HCT116 (cell line): Measurements from ENCODE around the gene CISD2. TPM values are rescaled to one million over a fixed set of nuclear protein-coding genes. Genes with fewer than 3 reads are reported as not detected.
"Not testable (repeated sequence)": the region's sequence is repeated elsewhere in the genome, so short reads cannot be mapped to it uniquely, and the experiment has no call there.

Experiments
- ATAC-seq: fragments of 200-7000 bp; cut with Tn5 transposase; 2 replicates; pipeline ENCODE4 v1.9.1; 2020; ENCODE audit warnings: mild to moderate bottlenecking, moderate library complexity
- BruUV-seq: library from RNA; stranded (reverse); fragments of 400-500 nt; replicated peaks from 2 replicates; lab custom pipeline; 2021; lab: Mats Ljungman, UMichigan
- CTCF ChIA-PET: fragments of 300-600 bp; sonication (Branson Sonifier 250); formaldehyde crosslinking; loops from one replicate; lab custom pipeline; 2021; ENCODE audit warnings: antibody characterized with exemption; lab: Charles Lee
- POLR2A ChIA-PET: fragments of 300-600, 350-600 bp; sonication (Branson Sonifier 250); formaldehyde crosslinking; loops from one replicate; lab custom pipeline; 2021; ENCODE audit warnings: antibody characterized with exemption; lab: Charles Lee
- RAD21 ChIA-PET, 2 experiments: fragments of 300-600 bp; sonication (Branson Sonifier 250); formaldehyde crosslinking; loops; one replicate each; lab custom pipeline; 2023; ENCODE audit warnings: low total read pairs in 2 of 2; ENCODE audit not compliant: uncharacterized antibody in 2 of 2, unreplicated experiment in 2 of 2, low non-redundant PET in 1 of 2; lab: Charles Lee
- DNase-seq: peaks from one replicate; pipeline ENCODE4 v3.0.0-alpha.2; 2010; ENCODE audit warnings: low read depth, low spot score
- H2AFZ ChIP-seq: fragments of 200-600 bp; shearing (Covaris generic), sonication (generic); 2 replicates; pipeline ENCODE4 v1.6.1; 2017; ENCODE audit warnings: low read depth, mixed run types, mixed read lengths, antibody characterized with exemption, low read length; ENCODE audit not compliant: poor library complexity, severe bottlenecking
- H3K27ac ChIP-seq: 2 replicates; pipeline ENCODE4 v1.5.1; 2012; ENCODE audit warnings: low read depth, low read length
- H3K27me3 ChIP-seq: fragments of 200-600 bp; sonication (generic); 2 replicates; pipeline ENCODE4 v1.6.1; 2016; ENCODE audit warnings: mixed run types, low read length, mixed read lengths; ENCODE audit not compliant: insufficient read depth
- H3K36me3 ChIP-seq, 2 experiments: fragments of 200-500 bp in 1 of 2; fragments of 200-600 bp in 1 of 2; sonication (Bioruptor generic) in 1 of 2; sonication (generic) in 1 of 2; 2 replicates each; pipeline versions ENCODE4 v1.5.1 to v1.6.1; 2014 to 2016; ENCODE audit warnings: low read length in 2 of 2, inconsistent platforms in 1 of 2, mixed read lengths in 1 of 2, mixed run types in 1 of 2; ENCODE audit not compliant: insufficient read depth in 2 of 2, control insufficient read depth in 1 of 2
- H3K4me1 ChIP-seq, 2 experiments: fragments of 200-600 bp in 1 of 2; sonication (generic) in 1 of 2; 2 replicates each; pipeline versions ENCODE4 v1.5.1 to v1.6.1; 2012 to 2017; ENCODE audit warnings: low read length in 2 of 2, inconsistent platforms in 1 of 2, mild to moderate bottlenecking in 1 of 2, mixed read lengths in 1 of 2, mixed run types in 1 of 2, moderate library complexity in 1 of 2; ENCODE audit not compliant: insufficient read depth in 2 of 2, control insufficient read depth in 1 of 2
- H3K4me2 ChIP-seq: fragments of 200-600 bp; sonication (generic); 2 replicates; pipeline ENCODE4 v1.6.1; 2017; ENCODE audit warnings: mixed run types, low read length, mixed read lengths
- H3K4me3 ChIP-seq, 2 experiments: fragments of 200-600 bp in 1 of 2; sonication (generic) in 1 of 2; replicated peaks in 1 of 2; 2 replicates each; pipeline ENCODE4 v1.5.1; 2011 to 2016; ENCODE audit warnings: low read length in 2 of 2, control low read depth in 1 of 2, low read depth in 1 of 2, mild to moderate bottlenecking in 1 of 2, mixed read lengths in 1 of 2, mixed run types in 1 of 2
- H3K79me2 ChIP-seq: fragments of 200-600 bp; sonication (generic); 2 replicates; pipeline ENCODE4 v1.6.1; 2017; ENCODE audit warnings: mild to moderate bottlenecking, mixed run types, low read length, moderate library complexity, mixed read lengths; ENCODE audit not compliant: insufficient read depth
- H3K9ac ChIP-seq: fragments of 200-600 bp; sonication (generic); 2 replicates; pipeline ENCODE4 v1.6.1; 2016; ENCODE audit warnings: low read length, mixed read lengths
- H3K9me2 ChIP-seq: fragments of 200-600 bp; sonication (generic), shearing (Covaris generic); 2 replicates; pipeline ENCODE4 v1.6.1; 2017; ENCODE audit warnings: mixed run types, mild to moderate bottlenecking, moderate library complexity; ENCODE audit not compliant: insufficient read depth
- H3K9me3 ChIP-seq, 2 experiments: fragments of 200-500 bp in 1 of 2; fragments of 200-600 bp in 1 of 2; sonication (Bioruptor generic) in 1 of 2; sonication (generic) in 1 of 2; 2 replicates each; pipeline ENCODE4 v1.6.1; 2014 to 2017; ENCODE audit warnings: low read length in 2 of 2, mixed read lengths in 2 of 2, inconsistent platforms in 1 of 2, low read depth in 1 of 2, mild to moderate bottlenecking in 1 of 2, mixed run types in 1 of 2, moderate library complexity in 1 of 2; ENCODE audit not compliant: control insufficient read depth in 1 of 2, insufficient read depth in 1 of 2
- H4K20me1 ChIP-seq: fragments of 200-600 bp; sonication (generic), shearing (Covaris generic); 2 replicates; pipeline ENCODE4 v1.6.1; 2017; ENCODE audit warnings: mixed run types, mild to moderate bottlenecking, moderate library complexity; ENCODE audit not compliant: insufficient read depth
- CBX3 ChIP-seq: IDR thresholded peaks from 2 replicates; pipeline ENCODE4 v1.6.1; 2012; ENCODE audit warnings: low read depth
- TCF7L2 ChIP-seq: IDR thresholded peaks from 2 replicates; pipeline ENCODE4 v1.7.0; 2011; ENCODE audit warnings: borderline replicate concordance, inconsistent platforms; ENCODE audit not compliant: insufficient read depth, insufficient read length; ENCODE audit errors: extremely low read depth
- intact Hi-C: fragments of 100-400 bp; cut with micrococcal nuclease; formaldehyde crosslinking; loops from 2 replicates; pipeline ENCODE4 v1.10.0; 2022
- total RNA-seq: library from RNA; stranded (reverse); gene quantifications from one replicate; pipeline ENCODE4 v1.2.1, GENCODE V29; 2021; ENCODE audit not compliant: unreplicated experiment
- TF ChIP-seq, protein P1 (sequence below): IDR thresholded peaks from 2 replicates; pipeline ENCODE4 v1.6.1; 2012
- TF ChIP-seq, protein P2 (sequence below), 3 experiments: fragments of 200-600 bp in 1 of 3; sonication (generic) in 1 of 3; IDR thresholded peaks in 2 of 3; conservative IDR thresholded peaks in 1 of 3; 2 replicates each; pipeline ENCODE4 v1.5.1; 2012 to 2017; ENCODE audit warnings: low read depth in 2 of 3, low read length in 2 of 3, antibody characterized with exemption in 1 of 3, borderline replicate concordance in 1 of 3, control low read depth in 1 of 3, mild to moderate bottlenecking in 1 of 3, mixed read lengths in 1 of 3, mixed run types in 1 of 3, moderate library complexity in 1 of 3; ENCODE audit not compliant: insufficient read depth in 1 of 3

The CISD2 gene
- total RNA-seq, 1 experiment from 2014 or later: 38.9 TPM

DNA sequence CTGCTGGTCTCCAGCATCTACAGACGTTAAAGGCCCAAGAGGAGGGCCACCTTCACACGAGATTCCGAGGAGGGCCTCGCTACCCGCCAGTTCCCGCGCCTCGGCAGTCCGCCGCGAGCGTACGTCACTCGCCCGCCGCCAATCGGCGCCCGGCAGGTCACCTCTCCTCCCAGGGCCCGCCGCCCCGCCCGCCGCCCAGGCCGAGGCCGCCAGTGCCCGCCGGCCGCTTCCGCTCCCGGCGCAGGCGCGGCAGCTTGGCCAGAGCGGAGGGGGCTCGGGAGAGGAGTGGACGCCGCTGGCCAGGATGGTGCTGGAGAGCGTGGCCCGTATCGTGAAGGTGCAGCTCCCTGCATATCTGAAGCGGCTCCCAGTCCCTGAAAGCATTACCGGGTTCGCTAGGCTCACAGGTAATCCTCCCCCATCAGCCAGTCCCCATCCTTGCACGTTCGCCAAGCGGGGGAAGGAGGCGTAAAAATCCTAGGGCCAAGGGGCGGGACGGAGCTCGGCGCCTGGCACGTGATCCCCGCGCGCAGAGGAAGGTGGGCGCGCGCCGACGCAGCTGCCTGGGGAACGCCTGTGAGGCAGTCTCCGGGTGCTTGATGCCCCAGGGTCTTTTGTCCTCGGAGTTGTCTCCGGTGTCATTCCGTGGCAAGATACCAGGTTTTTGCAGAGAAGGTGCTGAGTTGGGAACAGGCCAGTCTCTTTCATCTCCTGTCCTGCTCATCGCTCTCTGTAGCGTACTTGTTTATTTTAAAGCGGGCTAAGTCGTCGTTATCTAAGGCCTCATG is at the start of gene CISD2 (continued):
- TF ChIP-seq, protein P1, sequence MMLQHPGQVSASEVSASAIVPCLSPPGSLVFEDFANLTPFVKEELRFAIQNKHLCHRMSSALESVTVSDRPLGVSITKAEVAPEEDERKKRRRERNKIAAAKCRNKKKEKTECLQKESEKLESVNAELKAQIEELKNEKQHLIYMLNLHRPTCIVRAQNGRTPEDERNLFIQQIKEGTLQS: no peak
- TF ChIP-seq TCF7L2 (no peak), CBX3 (peak; percentile 25; the same call in 1 of the 2 replicates)
- TF ChIP-seq, protein P2, sequence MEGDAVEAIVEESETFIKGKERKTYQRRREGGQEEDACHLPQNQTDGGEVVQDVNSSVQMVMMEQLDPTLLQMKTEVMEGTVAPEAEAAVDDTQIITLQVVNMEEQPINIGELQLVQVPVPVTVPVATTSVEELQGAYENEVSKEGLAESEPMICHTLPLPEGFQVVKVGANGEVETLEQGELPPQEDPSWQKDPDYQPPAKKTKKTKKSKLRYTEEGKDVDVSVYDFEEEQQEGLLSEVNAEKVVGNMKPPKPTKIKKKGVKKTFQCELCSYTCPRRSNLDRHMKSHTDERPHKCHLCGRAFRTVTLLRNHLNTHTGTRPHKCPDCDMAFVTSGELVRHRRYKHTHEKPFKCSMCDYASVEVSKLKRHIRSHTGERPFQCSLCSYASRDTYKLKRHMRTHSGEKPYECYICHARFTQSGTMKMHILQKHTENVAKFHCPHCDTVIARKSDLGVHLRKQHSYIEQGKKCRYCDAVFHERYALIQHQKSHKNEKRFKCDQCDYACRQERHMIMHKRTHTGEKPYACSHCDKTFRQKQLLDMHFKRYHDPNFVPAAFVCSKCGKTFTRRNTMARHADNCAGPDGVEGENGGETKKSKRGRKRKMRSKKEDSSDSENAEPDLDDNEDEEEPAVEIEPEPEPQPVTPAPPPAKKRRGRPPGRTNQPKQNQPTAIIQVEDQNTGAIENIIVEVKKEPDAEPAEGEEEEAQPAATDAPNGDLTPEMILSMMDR (IDR thresholded peaks at IDR 0.05 in 2 of 3, conservative IDR thresholded peaks at IDR 0.05 in 1 of 3; ENCODE audit: borderline replicate concordance in 1 of 3, insufficient read depth in 1 of 3, low read depth in 2 of 3, low read length in 2 of 3): no peak

DNA sequence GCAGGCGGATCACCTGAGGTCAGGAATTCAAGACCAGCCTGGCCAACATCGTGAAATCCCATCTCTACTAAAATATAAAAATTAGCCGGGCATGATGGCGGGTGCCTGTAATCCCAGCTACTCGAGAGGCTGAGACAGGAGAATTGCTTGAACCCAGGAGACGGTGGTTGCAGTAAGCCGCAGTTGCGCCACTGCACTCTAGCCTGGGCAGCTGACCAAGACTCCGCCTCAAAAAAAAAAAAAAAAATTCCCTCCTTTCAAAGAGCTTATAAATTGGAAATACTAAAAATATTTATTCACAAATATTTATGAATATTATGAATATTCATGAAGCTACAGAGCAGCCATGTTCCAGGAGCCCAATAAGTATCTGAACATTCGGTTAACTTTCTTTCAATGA is 49.7 kb upstream of the CISD2 start:
- H3K27me3 ChIP-seq, CTCF ChIA-PET, H3K9me3 ChIP-seq, ATAC-seq, DNase-seq, H3K4me2 ChIP-seq, RAD21 ChIA-PET, H3K9me2 ChIP-seq, H3K9ac ChIP-seq, intact Hi-C loops, H2AFZ ChIP-seq, H3K4me3 ChIP-seq, H3K27ac ChIP-seq, BruUV-seq: not testable (repeated sequence)
- Histone ChIP-seq H3K79me2 (peaks cover 100% of the 10 kb centered on the region), H4K20me1 (peaks cover 81% of the 10 kb centered on the region), H3K4me1 (peaks cover 0 to 50% of the 10 kb centered on the region in 2 experiments), H3K36me3 (peaks cover 8 to 19% of the 10 kb centered on the region in 2 experiments; a peak in 3 of 4 replicates)
- POLR2A ChIA-PET: interaction anchor here (4.2 kb wide), 1 partner anchor 9 kb away, joined by 24 read pairs; the partner anchor contains the start of gene UBE2D3
